ENCODE measurements around the gene CCL15. TPM values are rescaled to one million over a fixed set of nuclear protein-coding genes. Genes with fewer than 3 reads are reported as not detected.

CCL15 gene
- not detected in 2 replicates for total RNA-seq

GRCh38 chr17:36001110-36001771 lies at the start of gene CCL15:
Gene CCL15, minus strand, starts transcription at chr17:36001553. Its CDS starts 61 bp downstream, at chr17:36001492.

DNA sequence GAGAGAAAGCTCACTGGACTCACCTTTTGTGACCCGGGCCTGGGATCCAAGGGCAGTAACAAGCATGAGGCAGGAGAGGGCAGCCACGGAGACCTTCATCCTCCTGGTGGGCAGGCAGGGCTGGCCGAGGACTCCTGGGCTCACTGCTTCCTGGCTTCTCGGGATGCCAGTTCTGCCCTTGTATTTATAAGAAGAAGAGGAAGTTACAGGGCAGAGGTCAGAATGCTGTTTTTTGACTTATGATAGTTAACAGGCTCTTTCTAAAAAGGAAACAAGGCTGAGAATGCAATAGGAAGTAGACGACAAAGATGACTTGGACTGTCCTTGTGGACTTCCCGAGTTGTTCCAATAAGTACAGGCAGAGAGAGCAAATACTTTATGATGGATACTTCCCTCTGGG lies 16.4 kb upstream of the CCL15 start, which contains the start of gene CCL23:
TSS of gene CCL23 (minus strand) at position 174 of the 400 bp plus-strand sequence. CDS start at position 99, 75 bp downstream.

GRCh38 chr17:35986643-35987042 lies 14.7 kb downstream of the CCL15 start, which contains the start of gene CCL14:
Gene CCL14, minus strand, starts transcription at chr17:35986729. Its CDS starts 80 bp downstream, at chr17:35986649.

GRCh38 chr17:35981246-35981645 lies 20.1 kb downstream of the CCL15 start, which contains the start of gene CCL16:
Gene CCL16, minus strand, starts transcription at chr17:35981497. Its CDS starts 77 bp downstream, at chr17:35981420.

Other genes starting within 250 kb of the CCL15 start
- not detected in 2 replicates for gene GAS2L2, start 248.3 kb downstream of the CCL15 start, total RNA-seq
- gene C17orf50, start 240.7 kb downstream of the CCL15 start, total RNA-seq, result not detected in 2 replicates
- 0.12 and 0.79 TPM in 2 replicates for gene MMP28, start 205.9 kb downstream of the CCL15 start, total RNA-seq
- gene TAF15, start 192.1 kb downstream of the CCL15 start, total RNA-seq, result 62.5 and 69.9 TPM in 2 replicates
- not detected in 2 replicates for gene HEATR9, start 132.7 kb downstream of the CCL15 start, total RNA-seq
- gene CCL5, start 121.2 kb downstream of the CCL15 start, total RNA-seq, result 0.13 TPM in 1 of 2 replicates, not detected in the other
- 0.92 and 0.99 TPM in 2 replicates for gene RDM1, start 70.8 kb downstream of the CCL15 start, total RNA-seq
- gene LYZL6, start 57.8 kb downstream of the CCL15 start, total RNA-seq, result not detected in 2 replicates
- not detected in 2 replicates for gene CCL16, start 20.1 kb downstream of the CCL15 start, total RNA-seq
- 0.40 TPM in 1 of 2 replicates, not detected in the other for gene CCL14, start 14.8 kb downstream of the CCL15 start, total RNA-seq
- 0.26 TPM in 1 of 2 replicates, not detected in the other for gene CCL23, start 16.4 kb upstream of the CCL15 start, total RNA-seq
- gene CCL18, start 62.7 kb upstream of the CCL15 start, total RNA-seq, result not detected in 2 replicates
- 0.12 TPM in 1 of 2 replicates, not detected in the other for gene CCL3, start 88.6 kb upstream of the CCL15 start, total RNA-seq
- not detected in 2 replicates for gene CCL4, start 102.3 kb upstream of the CCL15 start, total RNA-seq
- gene TBC1D3B, start 175.1 kb upstream of the CCL15 start, total RNA-seq, result 1.1 and 1.7 TPM in 2 replicates
- not detected in 2 replicates for gene CCL3L1, start 195.2 kb upstream of the CCL15 start, total RNA-seq
- gene CCL4L2, start 209.5 kb upstream of the CCL15 start, total RNA-seq, result not detected in 2 replicates